GM23248 (cell line): ENCODE measurements around the gene CETP.

Source experiments
- EZH2 ChIP-seq: fragments of 200-600 bp; sonication (generic); IDR thresholded peaks from 2 replicates; pipeline ENCODE4 v1.6.1; 2018; ENCODE audit warnings: antibody characterized with exemption, mild to moderate bottlenecking; ENCODE audit not compliant: insufficient read depth, poor library complexity, severe bottlenecking
- EZH2phosphoT487 ChIP-seq: fragments of 200-600 bp; sonication (generic); IDR thresholded peaks from 2 replicates; pipeline ENCODE4 v1.6.1; 2018; ENCODE audit warnings: antibody characterized with exemption, moderate library complexity, mild to moderate bottlenecking, low read depth; ENCODE audit not compliant: insufficient read depth

- TF ChIP-seq EZH2 (no peak), EZH2phosphoT487 (no peak)
Observed at GRCh38 chr16:56953006-56953405, 8.7 kb upstream of the CETP start.
